HG03139 (cell line): Measurements from ENCODE around the gene WIPF3.

Experiments used
- ATAC-seq: cut with Tn5 transposase; IDR thresholded peaks from one replicate; pipeline ENCODE4 v1.9.1; 2021; ENCODE audit not compliant: unreplicated experiment

WIPF3 gene, protein sequence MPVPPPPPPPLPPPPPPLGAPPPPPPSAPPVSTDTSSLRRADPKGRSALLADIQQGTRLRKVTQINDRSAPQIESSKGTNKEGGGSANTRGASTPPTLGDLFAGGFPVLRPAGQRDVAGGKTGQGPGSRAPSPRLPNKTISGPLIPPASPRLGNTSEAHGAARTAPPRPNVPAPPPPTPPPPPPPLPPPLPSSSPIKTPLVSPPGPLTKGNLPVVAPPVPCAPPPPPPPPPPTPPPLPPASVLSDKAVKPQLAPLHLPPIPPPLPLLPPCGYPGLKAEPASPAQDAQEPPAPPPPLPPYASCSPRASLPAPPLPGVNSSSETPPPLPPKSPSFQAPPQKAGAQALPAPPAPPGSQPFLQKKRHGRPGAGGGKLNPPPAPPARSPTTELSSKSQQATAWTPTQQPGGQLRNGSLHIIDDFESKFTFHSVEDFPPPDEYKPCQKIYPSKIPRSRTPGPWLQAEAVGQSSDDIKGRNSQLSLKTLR

DNA sequence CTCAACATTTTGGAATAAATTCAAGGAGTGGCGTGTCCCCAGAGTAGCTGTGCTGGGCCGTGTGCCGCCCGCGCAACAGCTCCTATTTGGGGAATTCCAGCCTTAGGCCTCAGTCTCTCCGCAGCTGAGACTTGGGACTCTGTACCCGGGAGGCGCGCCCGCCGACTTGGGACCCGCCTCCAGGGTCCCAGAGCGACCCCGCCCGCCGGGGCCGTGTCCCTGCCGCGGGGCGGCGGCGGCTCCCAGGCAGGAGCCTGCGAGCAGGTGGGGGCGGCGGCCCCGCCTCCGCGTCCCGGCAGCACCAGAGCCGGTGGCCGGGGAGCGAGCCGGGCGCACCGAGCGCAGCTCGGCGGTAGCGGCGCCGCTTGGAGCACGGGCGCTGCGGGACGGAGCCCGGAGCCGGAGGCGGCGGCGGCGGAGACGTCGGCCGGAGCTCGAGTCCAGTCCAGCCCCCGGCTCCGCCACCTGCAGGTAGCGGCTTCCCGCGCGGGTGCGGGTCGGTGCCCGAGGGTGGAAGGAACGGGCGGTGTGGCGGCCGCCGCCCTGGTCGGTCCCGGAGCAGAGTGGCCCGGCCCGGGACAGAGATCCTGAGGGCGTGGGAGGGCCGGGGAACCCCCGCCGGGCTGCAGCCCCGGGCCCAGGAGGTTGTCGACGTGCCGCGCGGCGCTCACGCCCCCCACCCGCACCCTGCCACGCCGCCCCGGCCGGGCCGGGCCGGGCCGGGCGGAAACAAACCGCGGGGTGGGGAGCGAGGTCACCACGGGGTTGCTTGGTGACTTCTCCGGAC, at the start of gene WIPF3:
TSS of gene WIPF3 (plus strand) at position 301 of the 787 bp plus-strand sequence. CDS start 28,217 bp downstream, outside the sequence.
- no peak for ATAC-seq

DNA sequence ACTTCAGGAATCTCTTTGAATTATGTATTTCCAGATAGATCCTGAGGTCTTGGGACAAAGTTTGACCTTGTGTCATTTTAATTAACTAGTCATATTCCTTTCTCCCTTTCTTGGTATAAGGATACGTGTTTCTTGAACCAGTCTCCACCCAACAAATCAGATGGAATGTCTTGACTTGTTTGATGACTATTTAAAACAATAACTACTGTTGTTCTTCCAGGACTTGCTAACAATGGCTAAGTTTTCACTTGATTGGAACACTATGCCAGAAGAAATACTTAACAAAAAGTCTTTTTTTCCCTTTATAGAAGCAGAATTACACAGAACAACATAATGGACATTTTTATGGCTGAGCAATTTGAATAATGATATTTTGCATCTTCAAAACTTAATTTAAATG, 43.0 kb upstream of the WIPF3 start:
- no peak for ATAC-seq

- ATAC-seq = no peak
Measured at GRCh38 chr7:29764227-29764626, 42.1 kb upstream of the WIPF3 start.

GRCh38 chr7:29765490-29765889, 40.8 kb upstream of the WIPF3 start:
- no peak for ATAC-seq

GRCh38 chr7:29770371-29770770, 35.9 kb upstream of the WIPF3 start:
- no peak for ATAC-seq

DNA sequence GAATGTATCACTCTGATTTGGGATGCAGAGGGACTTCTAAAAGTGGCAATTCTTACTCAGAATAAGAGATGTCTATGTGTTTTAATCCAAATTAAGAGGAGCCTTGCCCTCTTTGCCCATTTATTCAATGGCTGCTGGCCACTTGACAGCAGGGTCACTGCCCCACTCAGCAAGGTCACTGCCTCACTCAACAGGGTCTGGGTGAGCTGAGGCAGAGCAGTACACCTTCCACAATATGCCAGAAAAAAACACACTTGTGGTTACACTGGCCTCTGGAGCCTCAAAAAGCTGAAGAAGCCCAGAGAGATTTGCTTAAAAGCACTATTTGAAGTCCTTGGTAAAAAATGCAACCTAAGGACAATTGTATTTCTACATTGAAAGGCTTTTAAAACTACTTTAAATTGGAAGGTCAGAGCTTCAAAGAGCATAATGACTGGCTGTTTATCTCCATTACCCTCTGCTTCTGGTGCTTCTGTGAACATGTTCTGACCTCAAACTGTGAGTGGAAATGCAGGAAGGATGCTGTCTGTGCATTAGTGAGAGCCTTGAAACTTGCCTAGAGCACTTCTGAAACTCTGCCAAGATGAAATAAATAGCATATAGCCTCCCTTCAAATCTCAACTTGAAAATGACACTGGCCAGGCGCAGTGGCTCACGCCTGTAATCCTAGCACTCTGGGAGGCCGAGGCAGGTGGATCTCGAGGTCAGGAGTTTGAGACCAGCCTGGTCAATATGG, 35.1 kb upstream of the WIPF3 start:
- no peak for ATAC-seq

DNA sequence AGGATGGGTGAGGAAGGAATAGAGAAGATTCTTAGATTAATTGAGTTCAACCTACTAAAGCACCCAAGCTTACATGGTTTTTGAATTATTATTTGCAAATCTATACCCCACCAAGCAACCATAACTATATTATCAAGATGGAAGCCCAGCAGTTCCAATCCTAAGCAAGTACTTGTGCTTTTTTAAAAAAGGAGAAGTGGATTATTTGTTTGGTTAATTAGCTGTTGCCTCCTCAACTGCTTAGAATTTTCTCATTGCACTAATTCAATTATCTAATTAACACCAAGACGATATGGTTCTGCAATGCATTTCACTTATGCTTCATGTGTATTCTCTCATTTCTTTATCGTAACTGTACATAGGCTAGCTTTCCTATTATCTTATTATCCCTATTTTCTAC, 27.3 kb upstream of the WIPF3 start:
- ATAC-seq = no peak

DNA sequence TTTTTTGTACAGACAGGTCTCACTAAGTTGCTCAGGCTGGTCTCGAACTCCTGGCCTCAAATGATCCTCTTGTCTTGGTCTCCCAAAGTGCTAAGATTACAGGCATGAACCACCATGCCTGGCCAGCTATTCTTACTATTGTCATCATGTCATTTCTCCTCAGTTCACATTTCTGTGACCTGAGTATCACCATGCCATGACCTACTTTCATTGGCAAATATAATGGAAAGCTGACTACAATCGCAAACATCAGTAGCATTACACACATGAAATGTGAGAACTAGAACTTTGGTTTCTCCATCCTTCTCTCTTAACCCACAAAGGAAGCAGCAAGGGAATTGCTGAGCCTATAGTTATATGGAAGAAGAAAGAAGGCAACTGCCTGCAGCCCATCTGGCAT, 26.0 kb upstream of the WIPF3 start:
- ATAC-seq = no peak

- ATAC-seq = no peak
Measured at GRCh38 chr7:29783671-29784070, 22.6 kb upstream of the WIPF3 start.

- ATAC-seq = no peak
Measured at GRCh38 chr7:29793507-29793906, 12.8 kb upstream of the WIPF3 start.

GRCh38 chr7:29794959-29795629, 11.2 kb upstream of the WIPF3 start:
- no peak for ATAC-seq

DNA sequence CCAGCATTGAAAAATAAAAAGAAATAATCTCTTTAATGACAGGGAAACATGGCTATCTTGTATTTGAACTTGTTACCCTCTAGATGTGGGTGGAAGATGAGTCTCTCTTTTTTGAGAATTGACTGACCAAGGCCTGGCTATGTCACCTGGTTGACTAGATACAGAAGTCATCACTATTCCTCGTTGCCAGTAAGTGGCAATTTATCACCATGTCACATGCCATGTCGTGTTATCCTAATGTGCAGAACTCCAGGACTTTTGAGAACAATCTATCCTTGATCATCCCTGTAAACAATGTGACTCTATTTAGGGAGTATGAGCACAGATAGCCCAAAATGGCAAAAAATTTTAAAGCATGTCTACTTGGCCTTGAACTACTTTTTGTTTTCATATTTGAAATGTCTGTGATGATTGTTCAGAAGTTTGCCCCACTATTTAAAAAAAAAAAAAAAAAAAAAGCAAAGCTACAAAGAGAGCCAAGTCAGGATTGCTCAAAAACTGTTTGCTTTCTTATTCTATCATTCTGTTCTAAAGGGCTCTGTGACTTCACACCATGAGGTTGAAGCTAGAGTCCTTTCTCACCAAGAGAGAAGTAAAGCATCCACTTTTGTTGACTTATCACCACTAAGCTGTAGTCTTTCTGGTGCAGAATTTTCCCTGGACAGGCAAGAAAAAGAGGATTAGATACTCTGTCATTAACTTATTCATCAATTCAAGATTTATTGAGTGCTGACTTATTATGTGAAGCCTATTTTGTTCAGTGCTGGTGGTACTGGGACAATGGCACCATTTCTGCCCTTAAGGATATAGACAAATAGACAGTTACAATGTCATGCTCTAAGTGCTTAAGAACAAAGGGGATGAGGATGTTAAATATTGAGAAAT, 10.4 kb upstream of the WIPF3 start:
- no peak for ATAC-seq

GRCh38 chr7:29797112-29797944, 9.0 kb upstream of the WIPF3 start:
- ATAC-seq = no peak

DNA sequence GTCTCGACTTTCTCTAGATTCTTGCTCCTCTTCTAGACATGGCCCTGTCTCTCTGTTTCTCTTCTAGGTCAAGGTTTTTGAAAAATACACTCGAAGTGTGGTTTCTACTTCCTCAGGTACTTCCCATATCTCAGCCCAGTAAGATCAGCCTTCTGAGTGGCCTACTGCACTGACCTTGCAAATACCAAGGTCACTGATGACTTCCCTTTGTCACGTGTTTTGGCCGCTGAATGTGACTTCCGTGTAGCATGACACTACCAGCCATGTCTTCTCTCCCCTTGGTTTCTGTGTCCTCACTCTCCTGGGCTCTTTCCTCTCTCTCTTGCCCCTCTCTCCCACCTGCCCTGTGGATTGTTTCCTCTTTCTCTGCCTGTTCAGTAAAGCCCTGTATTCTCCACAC, 7.9 kb upstream of the WIPF3 start:
- no peak for ATAC-seq

DNA sequence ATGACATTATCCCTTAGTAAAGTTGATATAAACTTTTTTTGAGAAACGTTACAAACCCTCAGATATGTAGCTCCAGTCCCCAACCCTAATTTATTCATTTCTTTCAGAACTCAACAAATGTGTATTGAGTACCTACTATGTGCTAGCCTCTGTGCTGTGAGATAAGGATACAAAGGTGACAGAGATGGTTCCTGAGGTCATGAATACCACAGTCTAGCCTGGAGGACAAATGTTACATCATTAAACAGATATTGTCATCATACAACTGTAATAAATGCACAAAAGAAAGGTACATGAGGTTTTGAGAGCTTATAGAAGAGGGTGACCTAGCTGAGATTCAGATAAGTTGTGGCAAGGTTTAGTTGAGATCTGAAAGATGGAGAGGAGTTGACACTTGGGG, 4.4 kb upstream of the WIPF3 start:
- ATAC-seq = no peak

DNA sequence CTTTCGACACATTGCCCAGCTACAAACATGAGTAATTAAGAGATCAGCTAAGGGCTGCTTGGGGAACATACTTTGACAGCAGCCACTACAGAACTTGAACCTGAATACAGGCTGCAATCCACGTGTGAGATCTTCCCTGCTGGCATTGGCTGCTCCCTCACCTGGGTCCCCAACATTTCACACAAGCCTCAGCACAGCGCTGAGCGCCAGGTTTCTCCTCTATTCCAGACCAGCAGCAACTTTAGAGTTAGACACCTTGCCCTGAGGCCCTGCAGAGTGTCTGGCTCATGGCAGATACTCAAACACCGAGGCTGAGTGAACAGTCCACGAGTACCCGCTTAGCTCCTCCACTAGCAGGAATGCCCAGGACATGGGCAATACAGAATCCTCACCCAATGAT, 1.3 kb upstream of the WIPF3 start:
- no peak for ATAC-seq

GRCh38 chr7:29805886-29806207, 461 bp upstream of the WIPF3 start:
- ATAC-seq = no peak

- ATAC-seq = no peak
Measured at GRCh38 chr7:29806995-29807841, 910 bp downstream of the WIPF3 start.
